GM12892 (cell line): ENCODE results near the gene EIF2S1.

ENCODE experiments used
- POLR2A ChIP-seq: IDR thresholded peaks from 2 replicates; pipeline ENCODE4 v1.6.1; 2011; ENCODE audit warnings: low read depth, low read length, control low read depth
- POLR2AphosphoS5 ChIP-seq: IDR thresholded peaks from 2 replicates; pipeline ENCODE4 v1.6.1; 2011; ENCODE audit warnings: low read depth, low read length, control low read depth

GRCh38 chr14:67435603-67436002 is 75.5 kb downstream of the EIF2S1 start:
- TF ChIP-seq POLR2A (no peak), POLR2AphosphoS5 (no peak)
